GM19328 (cell line): Measurements from ENCODE around the gene DNAJB12.
"Not testable (repeated sequence)": the region's sequence is repeated elsewhere in the genome, so short reads cannot be mapped to it uniquely, and the experiment has no call there.

Experiments used
- ATAC-seq: cut with Tn5 transposase; IDR thresholded peaks from one replicate; pipeline ENCODE4 v1.9.1; 2021; ENCODE audit warnings: mild to moderate bottlenecking, moderate library complexity; ENCODE audit not compliant: unreplicated experiment

Gene DNAJB12

DNA sequence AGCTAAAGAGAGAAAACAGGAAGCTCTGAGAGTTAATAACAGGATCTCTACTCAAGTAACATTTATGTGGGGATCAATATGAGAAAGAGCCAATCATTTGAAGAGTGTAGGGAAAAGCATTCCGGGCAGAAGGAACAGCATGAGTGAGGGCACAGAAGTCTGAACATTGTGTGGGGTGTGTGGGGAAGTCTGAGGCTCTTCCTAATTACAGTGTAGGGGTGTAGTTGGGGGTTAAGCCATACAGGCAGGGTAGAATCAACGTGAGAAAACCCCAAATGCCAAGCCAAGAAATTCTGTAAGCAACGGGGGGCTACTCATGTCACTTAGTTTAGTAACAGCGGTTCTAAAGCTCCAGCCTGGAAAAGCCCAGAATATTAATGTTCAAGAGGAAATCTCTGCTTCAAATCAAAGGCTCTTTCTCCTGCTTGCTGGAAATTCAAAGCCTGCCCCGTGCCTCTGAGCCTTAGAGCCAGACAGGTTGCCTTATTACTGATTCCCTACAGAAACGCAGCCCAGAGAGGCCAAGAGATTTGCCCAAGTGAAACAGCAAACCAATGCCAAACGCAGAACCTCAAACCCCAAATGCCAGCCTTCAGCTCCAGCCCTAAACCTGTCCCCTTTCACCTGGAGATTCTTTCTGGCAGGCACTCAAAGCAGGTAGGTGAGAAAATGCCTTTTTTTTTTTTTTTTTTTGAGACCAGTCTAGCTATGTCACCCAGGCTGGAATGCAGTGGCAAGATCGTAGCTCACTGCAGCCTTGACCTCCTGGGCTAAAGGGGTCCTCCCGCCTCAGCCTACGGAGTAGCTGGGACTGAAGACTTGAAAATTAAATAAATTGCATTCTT lies 36.1 kb downstream of the DNAJB12 start:
- no peak for ATAC-seq

DNA sequence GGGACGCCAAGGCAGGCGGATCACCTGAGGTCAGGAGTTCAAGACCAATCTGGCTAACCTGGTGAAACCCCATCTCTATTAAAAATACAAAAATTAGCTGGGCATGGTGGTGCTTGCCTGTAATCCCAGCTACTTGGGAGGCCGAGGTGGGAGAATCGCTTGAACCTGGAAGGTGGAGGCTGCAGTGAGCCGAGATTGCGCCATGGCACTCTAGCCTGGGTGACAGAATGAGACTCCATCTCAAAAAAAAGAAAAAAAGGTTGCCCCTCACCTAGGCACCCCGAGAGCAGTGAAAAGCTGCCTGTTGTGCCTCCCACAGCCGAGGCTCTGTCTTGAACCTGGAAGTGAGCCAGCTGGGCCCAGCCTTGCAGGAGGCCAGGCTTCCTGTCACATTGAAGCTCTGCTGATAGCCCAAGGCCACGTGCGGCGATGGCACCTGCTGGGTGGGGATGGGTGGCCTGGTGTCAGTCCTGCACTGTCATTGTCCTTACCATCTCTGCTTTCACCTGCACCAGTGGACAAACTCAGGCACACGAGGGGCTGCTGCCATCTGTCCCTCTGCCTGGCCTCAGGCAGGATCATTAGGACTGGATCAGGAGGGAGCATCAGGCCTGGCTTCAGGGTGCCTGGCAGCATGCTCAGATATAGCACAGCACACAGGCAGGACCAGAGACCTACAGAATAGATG lies 37.8 kb downstream of the DNAJB12 start:
- ATAC-seq: no peak

- no peak for ATAC-seq
Observed at GRCh38 chr10:72316386-72316700, 38.4 kb downstream of the DNAJB12 start.

DNA sequence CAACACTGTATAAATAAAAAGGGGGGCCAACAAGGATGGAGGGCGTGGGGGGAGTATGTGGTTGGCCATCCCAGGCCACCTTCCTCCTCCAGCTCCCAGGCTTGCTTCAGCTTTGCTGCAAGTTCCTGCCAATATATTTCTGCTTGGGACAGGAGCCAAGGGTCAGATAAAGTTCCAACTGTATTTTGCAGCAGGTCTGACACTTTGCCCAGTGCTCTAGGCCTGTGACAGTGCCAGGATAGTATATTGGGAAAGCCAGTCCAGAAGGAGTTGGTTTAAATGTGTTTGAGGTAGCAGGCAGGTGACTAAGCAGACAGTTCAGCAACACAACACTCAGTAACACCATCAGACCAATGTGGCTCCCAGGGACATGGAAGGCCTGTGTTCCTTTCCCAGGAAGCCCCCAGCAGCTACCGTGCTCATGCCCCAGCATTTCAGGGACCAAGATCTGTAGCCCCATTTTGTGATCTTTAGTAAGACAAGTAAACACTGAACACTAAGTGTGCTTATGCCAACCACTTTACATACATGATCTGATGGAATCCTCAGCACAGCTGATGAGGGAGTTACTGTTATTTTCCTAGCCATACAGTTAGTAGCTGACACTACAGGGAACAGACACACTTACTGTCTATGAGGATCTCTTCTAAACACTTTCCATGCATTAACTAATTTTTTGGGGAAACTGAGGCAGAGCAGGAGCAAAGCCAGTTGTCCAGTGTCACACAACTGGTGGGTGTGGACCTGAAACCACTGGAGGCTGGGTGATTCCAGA lies 38.9 kb downstream of the DNAJB12 start:
- ATAC-seq: no peak

- ATAC-seq: no peak
Observed at GRCh38 chr10:72315054-72315453, 39.7 kb downstream of the DNAJB12 start.

DNA sequence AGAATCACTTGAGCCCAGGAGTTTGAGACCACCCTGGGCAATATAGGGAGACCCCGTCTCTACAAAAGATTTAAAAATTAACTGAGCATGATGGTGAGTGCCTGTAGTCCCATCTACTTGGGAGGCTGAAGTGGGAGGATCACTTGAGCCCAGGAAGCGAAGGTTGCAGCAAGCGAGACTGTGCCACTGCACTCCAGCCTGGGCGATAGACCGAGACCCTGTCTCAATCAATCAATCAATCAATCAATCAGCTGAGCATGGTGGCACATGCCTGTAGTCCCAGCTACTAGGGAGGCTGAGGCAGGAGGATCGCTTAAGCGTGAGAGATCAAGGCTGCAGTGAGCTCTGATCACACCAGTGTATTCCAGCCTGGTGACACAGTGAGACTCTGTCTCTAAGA lies 40.5 kb downstream of the DNAJB12 start:
- ATAC-seq: no peak

DNA sequence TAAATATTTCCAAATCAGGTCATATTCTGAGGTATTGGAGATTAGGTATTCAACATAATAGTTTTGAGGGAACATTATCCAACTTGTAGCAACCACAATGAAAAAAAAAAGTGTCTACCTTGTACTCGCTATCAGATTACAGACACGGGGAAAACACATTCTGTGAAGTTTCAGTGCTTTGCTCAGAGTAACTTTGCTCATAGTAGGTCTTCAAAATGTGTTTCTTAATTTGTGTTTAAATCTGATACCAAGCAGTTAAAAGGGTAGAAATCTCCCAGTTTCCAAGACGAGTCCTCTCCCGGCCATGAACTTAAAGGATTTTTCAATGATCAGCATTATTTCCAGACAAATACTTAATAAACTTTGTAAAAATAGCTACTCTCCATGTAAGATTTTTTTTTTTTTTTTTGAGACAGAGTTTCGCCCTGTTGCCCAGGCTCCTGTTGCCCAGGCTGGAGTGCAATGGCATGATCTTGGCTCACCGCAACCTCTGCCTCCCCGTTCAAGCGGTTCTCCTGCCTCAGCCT lies 41.8 kb downstream of the DNAJB12 start:
- ATAC-seq: no peak

- ATAC-seq: no peak
Observed at GRCh38 chr10:72311667-72312066, 43.1 kb downstream of the DNAJB12 start.

DNA sequence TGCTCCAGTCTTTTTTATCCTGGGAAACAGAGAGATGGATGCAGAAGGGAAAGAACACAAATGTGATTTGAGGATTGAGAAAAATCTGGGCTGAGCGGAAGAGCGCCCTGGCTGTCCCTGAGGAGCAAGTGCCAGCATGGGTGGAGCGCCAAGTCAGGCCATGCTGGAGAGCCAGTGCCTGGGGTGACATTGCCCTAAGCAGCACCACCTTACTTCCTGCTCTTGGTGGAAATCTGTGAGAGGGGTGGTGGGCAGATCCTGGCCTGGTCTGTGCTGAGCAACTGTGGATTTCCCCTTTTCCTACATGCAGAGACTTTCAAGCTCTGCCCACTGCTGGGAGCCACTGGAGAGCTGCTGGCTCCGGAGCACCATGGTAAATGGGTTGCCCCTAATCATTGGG lies 44.1 kb downstream of the DNAJB12 start:
- ATAC-seq: no peak

DNA sequence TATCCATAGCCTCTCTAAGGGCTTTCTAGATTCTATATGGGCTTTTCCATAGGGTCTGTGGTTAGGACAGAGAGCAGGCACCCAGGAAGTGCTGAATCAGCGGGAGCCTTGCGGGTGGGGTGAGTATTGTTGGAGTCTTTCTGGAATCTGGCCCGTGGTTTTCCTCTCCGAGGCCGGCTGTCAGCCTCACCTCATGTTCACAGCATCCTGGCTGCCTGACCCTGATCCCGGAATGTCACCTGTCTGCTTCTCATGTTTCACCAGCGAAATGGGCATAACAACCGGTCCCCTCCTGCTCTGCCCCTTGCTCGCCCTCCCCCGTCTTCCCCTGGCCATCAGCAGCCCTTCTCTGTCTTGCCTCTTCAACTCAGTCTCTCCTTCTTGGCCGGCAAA lies 44.5 kb downstream of the DNAJB12 start:
- no peak for ATAC-seq

DNA sequence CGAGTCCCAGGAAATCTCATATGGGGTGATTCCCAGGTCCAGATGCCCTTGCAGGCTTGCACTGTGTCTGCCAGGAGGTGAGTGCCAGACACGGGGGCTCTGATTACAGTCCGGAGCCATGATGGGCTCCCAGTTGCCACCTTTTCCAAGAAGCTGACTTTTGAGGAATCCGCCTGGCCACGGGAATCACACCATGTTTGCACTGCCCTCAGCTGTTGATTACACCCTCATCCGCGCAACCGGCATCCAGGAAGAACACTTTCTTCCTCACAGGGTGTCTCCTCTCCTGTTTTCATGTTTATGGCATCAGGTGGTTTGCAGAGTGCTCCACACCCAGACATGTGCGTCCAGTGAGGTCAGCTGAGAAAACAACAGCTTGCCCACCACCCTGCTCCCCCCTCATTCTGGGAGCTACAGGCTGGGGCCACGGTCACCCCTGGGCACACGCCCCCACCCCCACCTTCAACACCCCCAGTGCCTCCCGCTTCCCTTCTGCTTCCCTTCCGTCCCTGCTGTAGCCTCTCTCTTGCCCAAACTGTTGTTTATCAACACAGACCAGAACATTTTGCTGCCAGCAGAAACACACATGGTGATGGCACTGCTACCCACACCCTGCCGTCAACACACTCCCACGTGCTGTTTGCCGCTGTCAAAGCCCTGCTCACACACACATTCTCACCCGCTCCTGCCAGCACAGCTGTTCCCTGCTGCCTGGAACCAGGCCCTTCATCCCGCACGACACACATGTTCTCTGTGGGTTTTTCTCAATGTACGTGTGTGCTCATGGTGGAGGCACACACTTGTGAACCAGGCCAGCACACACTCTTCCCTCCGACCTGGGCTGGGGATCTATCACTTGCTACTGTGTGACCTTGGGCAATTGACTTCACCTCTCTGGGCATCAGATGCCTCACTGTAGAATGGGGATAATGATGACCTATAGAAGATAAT lies 45.2 kb downstream of the DNAJB12 start:
- ATAC-seq: no peak

GRCh38 chr10:72308320-72308987 lies 46.3 kb downstream of the DNAJB12 start:
- ATAC-seq: no peak

DNA sequence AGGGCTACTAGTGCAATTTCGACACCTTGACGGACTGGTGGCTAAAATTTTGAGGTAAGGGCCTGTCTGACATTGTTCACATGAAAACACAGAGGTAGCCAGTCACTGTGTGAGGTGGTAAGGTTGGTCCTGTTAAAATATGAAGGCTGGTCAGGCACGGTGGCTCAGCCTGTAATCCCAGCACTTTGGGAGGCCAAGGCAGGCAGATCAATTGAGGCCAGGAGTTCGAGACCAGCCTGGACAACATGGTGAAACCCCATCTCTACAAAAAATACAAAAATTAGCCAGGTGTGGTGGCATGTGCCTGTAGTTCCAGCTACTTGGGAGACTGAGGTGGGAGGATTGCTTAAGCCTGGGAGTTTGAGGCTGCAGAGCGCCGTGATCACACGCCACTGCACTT lies 47.0 kb downstream of the DNAJB12 start:
- ATAC-seq: not testable (repeated sequence)

DNA sequence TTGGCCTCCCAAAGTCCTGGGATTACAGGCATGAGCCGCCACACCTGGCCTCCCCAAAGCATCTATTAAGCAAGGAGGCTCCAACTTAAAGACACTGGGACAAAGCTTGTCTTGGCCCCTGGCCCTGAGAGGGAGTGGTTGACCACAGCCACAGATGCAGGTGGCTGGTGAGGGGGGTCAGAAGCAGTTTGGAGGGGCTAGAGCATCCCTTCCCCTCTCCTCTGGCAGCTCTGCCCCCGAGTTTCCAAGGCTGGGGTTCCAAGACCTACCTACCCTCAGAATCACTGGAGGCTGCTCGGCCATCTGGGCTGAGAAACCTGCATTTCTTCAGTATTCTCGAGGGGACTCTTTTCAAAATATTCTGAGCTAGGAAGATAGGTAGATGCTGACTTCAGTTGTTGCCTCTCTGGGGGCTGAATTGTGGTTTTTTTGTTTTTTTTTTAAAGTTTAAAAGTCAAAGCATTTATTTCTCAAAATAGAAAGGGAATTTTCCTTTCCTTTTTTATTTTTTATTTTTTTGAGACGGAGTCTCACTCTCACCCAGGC lies 48.4 kb downstream of the DNAJB12 start:
- no peak for ATAC-seq

DNA sequence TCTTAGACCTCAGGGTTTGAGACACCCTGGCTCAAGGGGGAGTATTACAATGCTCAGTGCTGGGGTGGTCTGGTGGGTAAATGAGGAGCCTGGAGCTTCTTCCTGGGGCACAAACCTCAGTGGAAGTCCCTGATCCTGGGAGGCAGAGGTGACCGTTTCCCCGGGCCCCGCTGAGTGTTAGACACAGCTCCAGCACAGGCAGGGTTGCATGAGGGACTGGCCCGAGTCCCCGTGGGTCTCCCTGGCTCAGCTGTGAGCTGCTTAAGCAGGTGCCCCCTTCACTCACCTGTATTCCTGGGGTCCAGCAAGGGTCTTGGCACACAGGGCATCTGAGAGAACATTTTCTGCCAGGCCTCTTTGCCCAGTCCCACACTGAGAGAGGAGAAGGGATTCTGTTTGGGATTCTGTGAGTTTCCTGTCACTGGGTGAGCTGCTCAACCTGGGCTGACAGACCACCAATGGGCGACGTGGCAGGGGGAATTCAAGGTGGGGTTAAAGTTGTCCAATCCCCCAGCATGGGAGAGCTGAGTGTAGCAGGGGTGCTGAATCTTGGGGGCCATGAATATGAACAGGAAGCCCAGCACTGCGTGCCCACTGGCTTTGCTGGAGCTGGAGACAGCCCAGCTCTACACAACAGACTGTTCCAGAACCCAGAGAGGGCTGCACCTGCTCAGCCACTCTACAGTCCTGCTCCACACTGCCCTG lies 51.1 kb downstream of the DNAJB12 start:
- ATAC-seq: no peak

DNA sequence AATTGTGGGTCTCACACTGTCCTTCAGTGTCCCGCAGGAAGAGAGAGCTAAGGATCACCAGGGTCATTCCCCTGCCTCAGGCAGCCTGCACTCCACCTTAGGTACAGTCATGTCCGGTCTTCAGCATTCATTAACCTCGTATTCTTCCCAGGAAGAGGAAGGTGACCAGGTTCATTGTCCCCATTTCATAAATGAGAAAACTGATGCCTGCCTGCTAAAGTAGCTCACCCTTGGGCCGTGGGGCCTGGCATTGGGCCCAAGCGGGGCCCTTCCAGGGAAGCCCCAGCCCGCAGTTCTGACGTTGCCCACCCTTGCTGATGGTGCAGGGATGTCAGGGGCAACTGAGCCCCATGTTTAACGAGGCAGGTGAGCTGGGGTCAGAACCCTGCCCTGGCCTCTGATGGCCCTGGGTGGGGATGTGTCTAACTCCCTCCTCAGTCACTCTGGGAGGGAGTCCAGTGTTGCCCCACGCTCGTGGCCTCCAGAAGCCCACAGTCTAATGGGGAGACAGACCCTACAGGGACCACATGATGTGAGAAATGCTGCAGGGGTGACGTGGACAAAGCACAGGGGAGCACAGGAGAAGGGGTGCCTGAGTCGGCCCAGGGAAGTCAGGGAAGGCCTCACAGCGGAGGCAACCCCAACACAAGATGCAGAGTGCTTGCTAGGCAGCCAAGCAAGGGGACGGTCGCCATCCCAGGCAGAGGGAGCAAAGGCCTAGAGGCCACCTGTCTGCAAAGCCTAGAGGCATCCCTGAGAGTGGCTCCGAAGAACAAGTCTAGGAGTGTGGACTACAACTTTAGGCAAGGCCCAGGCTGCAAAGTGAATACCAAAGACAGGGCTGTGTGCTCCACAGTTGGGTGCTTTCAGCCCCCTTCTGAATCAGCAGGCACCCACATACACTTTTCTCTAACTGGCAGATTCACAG lies 55.9 kb downstream of the DNAJB12 start:
- ATAC-seq: no peak

- ATAC-seq: peak; percentile 69
Observed at GRCh38 chr10:72297805-72298591, 56.7 kb downstream of the DNAJB12 start.
